HL-60/S4 treated with phorbol 12-myristate 13-acetate at 8.2 ng/mL for 4 days and 3 days (cell line): ENCODE data around the gene IRF8.

Experiments
- in situ Hi-C: fragments of 300-500 bp; cut with MboI; formaldehyde crosslinking; loops from 2 replicates; pipeline ENCODE4 v1.15.0; 2022; ENCODE audit warnings: low sequenced_read_pairs

IRF8 gene

DNA sequence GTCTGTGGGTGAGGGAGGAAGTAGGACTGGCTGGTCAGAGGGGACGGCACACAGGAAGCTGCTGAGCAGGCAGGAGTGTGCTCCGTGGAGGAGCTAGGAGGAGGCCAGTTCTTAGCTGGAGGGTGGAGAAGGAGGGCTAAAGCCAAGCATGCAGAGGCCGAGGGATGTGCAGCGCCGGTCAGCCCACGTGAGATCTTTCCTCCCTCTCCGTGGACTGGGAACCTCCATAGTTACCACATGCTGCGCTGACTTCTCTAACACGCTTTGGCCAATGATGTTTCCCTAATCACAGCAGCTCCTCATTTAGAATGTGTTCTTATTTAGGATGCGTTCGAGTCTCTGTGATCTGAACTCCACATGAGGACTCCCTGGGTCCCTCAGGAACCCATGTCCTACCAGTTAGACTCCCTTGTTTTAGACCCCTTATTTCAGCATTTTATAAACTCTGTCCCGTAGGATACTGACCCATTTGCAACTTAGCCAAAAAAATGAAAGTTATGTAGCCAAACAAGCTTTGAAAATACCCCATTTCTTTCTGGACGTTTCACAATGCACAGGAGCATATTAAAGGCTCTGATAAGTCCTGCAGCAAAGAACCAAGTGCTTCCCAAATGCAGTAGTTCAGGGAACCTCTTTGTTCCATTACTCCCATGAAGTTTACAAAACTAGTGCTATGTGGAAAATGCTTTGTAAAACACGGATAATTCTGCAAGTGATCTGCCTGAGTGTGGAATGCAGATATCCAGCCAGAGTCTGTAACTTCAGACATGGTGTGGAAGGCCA, 51.4 kb downstream of the IRF8 start:
- in situ Hi-C loops, result no loop called here

DNA sequence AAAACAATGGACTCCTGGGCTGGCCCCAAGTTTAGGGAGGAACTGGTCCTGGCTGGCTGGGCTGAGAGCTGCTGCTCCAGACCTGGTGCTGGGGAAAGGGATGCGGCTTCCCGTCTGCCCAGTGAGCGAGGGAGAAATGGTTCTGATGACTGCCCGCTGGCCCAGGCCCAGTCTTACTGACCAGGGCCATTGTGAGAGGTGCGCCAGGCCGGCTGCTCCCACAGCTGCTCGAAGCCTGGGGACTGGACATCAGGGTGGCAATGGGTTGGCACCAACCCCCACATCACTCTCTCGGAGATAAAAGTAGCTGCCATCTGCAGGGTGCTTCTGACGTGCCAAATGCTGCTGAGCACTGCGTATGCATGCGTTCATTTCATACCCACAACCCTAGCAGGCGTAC, 53.2 kb downstream of the IRF8 start:
- in situ Hi-C loops, result no loop called here

DNA sequence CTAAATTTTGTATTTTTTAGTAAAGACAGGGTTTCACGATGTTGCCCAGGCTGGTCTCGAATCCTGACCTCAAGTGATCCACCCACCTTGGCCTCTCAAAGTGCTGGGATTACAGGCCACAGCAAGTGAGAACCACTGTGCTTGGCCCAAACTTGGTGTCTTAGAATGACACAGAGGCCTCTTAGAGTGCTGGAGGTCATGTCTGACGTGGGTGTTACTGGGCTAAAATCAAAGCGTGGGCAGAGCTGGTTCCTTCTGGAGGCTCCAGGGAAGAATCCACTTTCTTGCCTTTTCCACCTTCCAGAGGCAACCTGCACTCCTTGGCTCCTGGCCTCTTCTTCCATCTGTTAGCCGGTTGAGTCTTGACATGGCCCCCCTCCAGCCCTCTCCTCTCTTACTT, 53.8 kb downstream of the IRF8 start:
- in situ Hi-C loops, result no loop called here

DNA sequence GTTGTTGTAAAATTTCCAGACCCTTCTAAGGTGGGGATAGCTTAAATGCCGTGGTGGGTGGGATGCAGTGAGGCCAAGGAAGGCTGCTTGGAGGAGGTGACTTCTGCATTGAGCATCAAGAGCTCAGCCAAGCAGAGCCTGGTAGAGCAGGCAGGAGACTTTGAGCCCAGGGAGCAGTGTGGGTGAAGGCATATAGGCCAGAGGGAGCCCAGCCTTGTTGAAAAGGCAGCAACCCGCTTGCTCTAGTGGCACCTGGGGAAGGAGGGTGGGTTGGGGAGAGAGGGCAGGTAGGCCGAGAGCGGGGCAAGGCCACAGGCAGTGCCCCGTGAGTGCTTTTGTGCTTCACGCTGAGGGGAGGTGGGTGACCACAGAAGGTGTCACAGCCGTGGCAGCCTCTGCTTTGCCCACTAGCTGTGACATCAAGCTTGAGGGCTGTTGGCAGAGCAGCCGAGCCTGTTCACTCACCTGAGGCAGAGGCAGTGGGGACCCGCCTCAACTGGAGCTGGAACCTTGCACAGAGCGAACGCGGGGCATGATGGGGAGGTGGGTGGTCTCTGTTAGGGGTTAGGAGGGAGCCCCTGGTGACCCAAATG, 56.1 kb downstream of the IRF8 start:
- in situ Hi-C loops, result no loop called here

DNA sequence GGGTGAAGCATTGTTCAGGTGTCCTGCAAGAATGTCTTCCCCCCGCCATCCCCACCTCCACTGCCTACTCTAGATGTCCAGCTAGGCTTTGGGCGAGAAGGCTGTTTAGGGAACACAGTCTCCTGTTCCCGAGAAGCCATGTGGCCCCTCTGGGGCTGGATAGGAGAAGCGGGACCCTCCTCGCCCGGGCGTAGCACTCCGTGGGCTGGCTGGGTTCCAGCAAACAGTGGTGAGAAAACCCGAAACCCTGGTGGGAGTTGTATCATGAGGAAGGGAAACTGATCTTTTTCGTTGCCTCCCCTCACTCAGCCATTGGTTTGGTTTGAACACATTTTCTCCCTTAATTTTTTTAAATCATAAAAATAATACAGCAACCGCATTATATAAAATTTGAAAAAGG, 56.6 kb downstream of the IRF8 start:
- in situ Hi-C loops, result no loop called here

DNA sequence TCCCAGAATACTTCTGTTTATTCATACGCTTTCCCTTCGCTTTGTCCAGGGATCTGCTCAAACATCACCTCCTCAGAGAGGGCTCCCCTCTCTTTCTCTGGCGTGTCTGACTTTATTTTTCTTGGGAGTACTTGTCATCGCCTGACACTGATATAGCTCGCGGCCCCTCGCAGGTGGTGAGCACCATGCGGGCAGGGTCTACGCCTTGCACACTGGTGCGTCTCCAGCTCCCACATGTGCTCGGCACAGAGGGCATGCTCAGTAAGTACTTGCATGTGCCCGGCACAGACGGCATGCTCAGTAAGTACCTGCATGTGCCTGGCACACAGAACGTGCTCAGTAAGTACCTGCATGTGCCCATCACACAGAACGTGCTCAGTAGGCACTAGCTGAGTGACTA, 57.5 kb downstream of the IRF8 start:
- in situ Hi-C loops, result no loop called here

DNA sequence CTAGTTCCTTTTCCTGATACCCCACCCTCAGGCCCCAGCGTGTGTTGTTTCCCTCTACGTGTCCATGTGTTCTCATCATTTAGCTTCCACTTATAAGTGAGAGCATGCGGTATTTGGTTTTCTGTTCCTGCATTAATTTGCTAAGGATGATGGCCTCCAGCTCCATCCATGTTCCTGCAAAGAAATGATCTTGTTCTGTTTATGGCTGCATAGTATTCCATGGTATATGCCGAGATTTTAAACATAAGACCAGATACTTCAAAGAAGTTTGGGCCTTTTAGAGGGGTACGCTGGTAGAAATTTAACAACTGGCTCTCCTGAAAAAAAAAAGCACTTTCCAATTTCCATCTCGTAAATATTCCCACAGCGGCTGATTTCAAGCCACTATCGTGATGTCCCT, 59.8 kb downstream of the IRF8 start:
- in situ Hi-C loops, result no loop called here

DNA sequence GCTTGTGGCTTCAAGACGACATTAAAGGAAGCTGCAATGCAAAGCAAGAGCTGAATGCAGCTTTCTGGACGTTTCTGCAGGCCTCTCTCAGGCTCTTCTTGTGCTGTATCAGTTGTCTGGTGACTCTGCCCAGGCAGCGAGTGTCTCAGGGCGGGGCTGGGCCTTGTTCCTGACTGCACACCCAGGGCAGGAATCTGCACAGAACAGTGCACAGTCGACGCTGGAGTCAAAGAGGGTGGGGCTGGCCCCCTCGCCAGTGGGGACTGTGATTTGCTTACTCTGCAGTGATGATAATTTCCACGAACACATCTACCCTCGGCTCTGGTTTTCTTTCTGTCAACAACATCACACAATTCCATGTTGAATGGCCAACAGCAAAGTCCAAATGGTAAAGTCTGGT, 60.7 kb downstream of the IRF8 start:
- in situ Hi-C loops, result no loop called here

DNA sequence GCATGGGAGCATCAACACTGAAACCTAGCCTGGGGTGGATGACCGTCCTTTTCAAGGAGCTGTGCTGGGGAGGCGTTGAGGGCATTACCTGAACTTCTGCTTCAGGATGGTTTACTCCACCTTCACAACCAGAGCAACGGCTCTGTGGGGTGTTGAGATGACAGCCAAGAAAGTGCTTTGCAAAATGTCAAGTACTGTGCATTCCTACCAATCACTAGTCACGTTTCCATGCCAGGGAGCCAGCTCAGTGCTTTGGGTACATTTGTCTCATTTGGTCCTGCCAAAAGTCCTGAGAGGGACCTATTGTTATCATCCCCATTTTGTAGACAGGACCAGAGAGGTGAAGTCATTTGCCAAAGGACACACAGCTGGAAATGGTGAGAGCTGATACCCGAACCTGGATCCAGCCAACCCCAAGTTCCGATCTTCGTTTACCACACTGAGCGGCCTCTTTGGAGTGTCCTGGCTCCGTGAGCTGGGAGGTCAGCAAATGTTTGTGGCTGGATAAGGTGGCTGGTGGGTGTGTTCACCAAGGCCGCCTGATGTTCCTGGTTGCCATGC, 61.6 kb downstream of the IRF8 start:
- in situ Hi-C loops, result no loop called here

DNA sequence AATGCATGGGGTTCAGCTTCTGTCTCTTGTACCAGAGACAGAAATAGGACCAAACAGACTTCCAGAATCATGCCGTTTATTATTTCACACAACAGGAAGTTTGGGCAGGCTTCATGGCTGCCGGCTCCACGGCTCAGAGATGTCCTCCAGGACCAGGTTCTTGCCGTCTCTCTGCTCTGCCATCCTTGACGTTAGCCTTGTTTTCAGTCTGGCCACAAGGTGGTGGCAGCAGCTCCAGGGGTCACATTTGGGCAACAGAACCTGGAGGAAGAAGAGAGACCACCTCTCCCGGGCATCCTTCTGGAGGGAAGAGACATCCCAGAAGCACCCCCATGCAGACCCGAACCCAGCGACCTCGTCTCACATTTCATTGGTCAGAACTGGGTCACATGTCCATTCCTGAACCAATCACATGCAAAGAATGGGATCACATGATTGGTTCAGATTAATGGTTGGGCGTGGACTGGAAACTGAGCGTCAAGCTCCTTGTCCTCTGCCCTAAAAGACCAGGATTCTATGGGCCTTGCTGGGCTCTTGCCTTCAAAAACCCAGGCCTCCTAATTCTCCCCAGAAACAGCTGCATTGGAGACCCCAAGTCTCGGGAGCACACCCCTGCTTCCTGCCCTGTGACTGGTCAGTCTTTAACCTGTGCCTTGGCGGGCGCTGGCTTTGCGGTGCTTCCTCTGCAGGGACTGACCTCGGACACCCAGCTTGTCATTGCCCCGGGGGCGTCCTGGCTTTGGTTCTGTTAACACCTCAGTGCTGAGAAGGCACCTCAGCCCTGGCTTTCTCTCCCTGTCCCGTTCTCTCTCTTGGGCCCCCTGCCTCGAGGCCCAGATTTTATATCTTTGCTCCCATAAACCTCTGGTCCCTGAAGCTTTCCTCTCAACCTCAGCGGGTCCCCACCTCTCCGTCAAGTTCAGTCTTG, 63.3 kb downstream of the IRF8 start:
- in situ Hi-C loops, result no loop called here

DNA sequence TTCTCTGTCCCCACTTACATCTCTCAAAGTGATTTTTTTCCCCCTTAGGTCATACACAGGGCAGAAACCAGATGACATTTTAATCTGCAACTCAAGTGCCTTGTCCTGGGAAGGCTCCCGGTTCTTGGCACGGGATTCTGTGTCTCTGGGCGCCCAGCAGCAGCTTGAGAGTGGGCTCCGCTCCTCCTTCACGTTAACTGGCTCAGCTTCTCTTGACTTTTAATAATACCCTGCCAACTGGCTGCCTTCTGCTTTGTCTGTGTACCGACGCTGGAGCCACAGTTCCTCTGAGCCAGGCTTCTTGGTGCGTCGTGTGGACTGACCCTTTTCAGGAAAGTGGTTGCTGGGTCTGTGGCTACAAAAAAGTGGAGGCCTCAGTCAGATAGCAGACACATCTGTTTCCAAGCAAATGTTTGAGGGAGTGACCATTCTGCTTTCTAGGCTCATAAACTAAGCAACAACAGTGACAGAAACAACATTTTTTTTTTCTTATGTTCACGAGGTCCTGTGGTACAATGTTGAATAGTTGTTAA, 64.9 kb downstream of the IRF8 start:
- in situ Hi-C loops, result no loop called here

DNA sequence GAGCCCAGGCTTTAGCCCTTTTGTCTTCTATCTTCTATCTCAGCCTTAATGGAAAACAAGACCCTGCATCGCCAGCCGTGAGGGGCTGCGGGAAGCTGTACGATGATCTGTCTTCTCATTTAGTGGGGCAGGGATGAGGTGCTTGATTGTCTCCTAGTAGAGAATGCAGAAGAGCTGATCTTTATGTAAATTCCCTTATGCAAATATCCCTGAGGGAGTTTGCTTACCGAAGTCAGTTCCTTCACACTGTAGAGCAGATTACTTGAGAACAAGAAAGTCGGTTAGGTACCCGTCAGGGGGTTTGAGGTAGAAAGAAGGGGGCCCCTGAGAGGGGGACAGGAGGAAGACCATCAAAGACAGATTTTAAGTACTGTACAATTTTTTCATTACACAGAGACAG, 66.2 kb downstream of the IRF8 start:
- in situ Hi-C loops, result no loop called here

DNA sequence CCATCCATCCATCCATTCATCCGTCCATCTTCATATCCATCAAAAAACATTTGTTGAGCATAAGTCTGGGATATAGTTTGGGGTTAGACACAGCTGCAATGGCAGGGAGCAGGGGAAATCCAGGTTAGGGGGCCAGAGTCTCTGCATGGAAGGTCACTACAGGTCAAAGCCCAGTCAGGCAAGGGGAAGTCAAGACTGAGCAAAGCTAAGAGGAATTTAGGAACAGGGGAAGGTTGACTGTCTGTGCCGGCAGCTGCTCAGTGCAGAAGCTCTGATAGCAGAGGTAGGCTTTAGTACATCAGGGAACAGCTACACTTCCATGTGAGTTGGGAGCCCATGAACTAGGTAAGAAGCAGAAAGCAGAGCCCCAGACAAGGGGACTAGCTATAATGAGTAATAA, 68.1 kb downstream of the IRF8 start:
- in situ Hi-C loops, result no loop called here

DNA sequence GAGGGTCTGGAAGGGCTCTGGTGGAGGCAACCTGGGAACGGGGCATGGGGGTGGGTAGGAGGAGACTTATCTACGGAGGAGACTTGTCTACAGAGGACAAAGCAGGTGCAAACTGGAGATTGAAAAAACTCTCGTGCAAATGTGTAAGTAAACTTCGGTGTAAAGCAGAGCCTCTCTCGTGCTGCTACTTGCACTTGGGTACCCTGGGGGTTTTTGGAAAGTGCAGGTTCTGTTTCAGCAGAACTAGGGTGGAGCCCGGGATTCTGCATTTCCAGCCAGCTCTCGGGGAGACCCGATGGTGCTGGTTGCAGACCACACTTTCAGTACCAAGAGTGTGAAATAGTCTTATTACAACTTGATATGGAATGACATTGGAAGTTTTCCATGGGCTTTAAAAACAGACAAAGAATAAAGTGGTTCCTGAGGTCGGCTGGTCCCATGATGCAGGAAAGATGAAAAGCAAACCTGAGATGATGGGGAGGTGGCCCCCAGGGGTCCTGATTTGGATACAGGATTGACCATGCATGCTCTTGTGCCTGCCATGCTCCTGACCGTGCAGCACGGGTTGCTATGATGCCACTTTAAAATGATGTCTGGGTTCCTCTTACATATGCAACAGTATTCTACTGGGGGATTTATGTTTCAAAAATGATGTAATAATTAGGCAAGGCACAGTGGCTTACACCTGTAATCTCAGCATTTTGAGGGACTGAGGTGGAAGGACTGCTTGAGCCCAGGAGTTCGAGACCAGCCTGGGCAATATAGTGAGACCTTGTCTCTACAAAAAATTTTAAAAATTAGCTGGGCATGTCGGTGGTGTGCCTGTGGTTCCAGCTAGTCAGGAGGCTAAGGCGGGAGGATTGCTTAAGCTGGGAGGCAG, 69.3 kb downstream of the IRF8 start:
- in situ Hi-C loops, result no loop called here

DNA sequence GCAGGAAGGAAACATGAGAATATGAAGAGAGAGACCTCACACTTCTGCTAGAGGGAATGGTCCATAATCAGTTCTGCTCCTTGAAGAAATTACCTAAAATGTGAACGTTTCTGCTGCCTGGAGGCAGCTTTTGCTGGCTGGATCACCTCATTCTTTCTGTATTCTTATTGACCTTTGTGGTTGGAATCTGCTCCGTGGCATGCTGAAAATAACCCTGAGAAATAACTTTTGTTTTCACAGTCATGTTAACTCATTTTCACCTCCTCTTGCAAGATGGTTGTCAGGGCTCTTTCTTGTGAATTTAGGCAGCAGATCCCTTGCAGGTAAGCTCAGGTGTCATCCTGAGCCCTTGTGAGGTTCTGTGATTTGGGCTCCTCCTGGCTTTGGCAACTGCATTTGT, 70.2 kb downstream of the IRF8 start:
- in situ Hi-C loops, result no loop called here

DNA sequence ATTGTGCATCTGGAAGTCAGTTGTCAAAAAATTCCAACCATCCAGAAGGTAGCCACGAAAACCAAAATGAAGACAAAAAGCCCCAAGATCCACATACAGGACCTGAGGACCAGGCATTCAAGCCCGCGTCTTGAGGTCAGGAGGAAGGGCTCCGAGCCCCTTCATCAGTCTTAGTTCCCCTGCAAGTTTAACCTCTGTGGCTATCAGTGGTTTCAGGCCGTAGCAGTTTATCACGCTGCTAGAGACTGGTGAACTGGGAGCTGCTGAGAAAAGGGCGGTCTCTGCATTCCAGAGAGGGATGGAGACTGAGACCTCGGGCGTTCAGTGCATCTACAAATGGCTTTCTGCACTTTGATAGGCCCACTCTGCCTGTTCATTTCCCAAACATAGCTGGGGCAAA, 70.6 kb downstream of the IRF8 start:
- in situ Hi-C loops, result no loop called here

DNA sequence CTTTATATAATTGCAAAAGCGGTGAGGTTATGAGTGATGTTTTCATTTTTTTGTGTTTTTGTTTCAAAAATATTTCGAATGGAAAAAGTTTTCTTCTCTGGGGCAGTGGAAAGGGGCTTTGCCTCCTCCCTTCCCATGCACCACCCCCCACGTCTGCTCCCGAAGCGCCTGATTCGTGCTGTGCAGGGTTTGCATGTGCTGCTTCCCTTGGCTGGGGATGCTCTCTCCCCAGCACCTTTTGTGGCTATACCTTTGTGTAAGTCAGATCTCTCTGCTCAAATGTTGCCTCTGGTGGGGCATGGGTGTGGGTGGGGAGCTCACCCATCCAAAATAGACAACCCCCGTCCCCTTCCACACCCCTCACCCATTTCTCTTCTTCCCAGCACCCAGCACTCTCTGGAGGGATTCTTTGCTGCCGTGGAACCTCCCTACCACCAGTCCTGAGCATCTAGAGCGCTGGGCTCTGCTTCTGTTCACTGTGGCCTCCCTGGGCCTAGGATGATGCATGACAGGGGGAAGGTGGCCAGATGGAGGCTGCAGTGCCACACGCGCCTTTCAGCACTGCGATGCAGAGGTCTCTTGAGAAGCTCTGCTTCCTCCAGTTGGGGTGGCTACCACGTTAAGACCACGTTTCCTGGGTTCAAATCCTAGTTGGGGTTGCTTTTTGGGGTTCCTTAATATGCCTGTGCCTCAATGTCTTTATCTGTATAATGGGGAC, 71.2 kb downstream of the IRF8 start:
- in situ Hi-C loops, result no loop called here

DNA sequence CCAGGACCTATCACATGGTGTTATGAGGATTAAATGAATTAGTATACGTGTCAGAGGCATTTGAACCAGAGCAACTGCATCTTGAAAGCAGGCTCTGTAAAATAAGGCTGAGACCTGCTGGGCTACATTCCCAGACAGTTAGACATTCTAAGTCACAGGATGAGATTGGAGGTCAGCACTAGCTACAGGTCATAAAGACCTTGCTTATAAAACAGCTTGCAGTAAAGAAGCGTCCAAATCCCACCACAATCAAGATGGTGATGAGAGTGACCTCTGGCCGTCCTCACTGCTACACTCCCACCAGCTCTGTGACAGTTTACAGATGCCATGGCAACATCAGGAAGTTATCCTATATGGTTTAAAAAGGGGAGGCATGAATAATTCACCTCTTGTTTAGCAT, 71.8 kb downstream of the IRF8 start:
- in situ Hi-C loops, result no loop called here
